Activated CD4-positive, alpha-beta T cell treated with anti-CD3 and anti-CD28 coated beads, Interleukin-2, amount 10 ng/mL, durations not matched to agents 24 days and 14 days (primary cell): ENCODE results near the gene CHRNA4. TPM values are rescaled to one million over a fixed set of nuclear protein-coding genes. Genes with fewer than 3 reads are reported as not detected.

Experiments
- DNase-seq: peaks from one replicate; pipeline ENCODE4 v3.0.0; 2022
- H3K27ac Mint-ChIP-seq: one replicate; pipeline ENCODE4 v1.8.0; 2022; ENCODE audit warnings: mild to moderate bottlenecking, mixed read lengths
- H3K27me3 Mint-ChIP-seq: one replicate; pipeline ENCODE4 v1.8.0; 2022; ENCODE audit warnings: mixed read lengths
- H3K36me3 Mint-ChIP-seq: one replicate; pipeline ENCODE4 v1.8.0; 2022; ENCODE audit warnings: low read depth, mild to moderate bottlenecking, mixed read lengths
- H3K4me1 Mint-ChIP-seq: one replicate; pipeline ENCODE4 v1.8.0; 2021; ENCODE audit warnings: mixed read lengths
- H3K4me3 Mint-ChIP-seq: one replicate; pipeline ENCODE4 v1.8.0; 2022; ENCODE audit warnings: mild to moderate bottlenecking, moderate library complexity, mixed read lengths
- H3K9me3 Mint-ChIP-seq: one replicate; pipeline ENCODE4 v1.8.0; 2021; ENCODE audit warnings: mixed read lengths
- intact Hi-C: fragments of 100-400 bp; cut with micrococcal nuclease; formaldehyde crosslinking; loops from one replicate; pipeline ENCODE4 v1.15.1; 2023
- total RNA-seq: library from RNA; stranded (reverse); gene quantifications from 2 replicates; pipeline ENCODE4 v1.2.3, GENCODE V29; 2022

Gene CHRNA4
- total RNA-seq, 1 donor from 2014 or later, result not detected

- no peaks in the 10 kb centered on the region for H3K36me3 Mint-ChIP-seq
- H3K9me3 Mint-ChIP-seq, result peaks cover 7% of the 10 kb centered on the region
- intact Hi-C loops, result no loop called here
- H3K27me3 Mint-ChIP-seq, result peaks cover 2% of the 10 kb centered on the region
- H3K4me3 Mint-ChIP-seq, result no peak overlapping the region
- H3K27ac Mint-ChIP-seq, result peak overlapping the region; percentile 65
- no peak for DNase-seq
- H3K4me1 Mint-ChIP-seq, result no peaks in the 10 kb centered on the region
These were observed 33.9 kb downstream of the CHRNA4 start for GRCh38 chr20:63327231-63327745.

- H3K9me3 Mint-ChIP-seq, result peaks cover 1% of the 10 kb centered on the region
- intact Hi-C loops, result no loop called here
- H3K36me3 Mint-ChIP-seq, result no peaks in the 10 kb centered on the region
- H3K27ac Mint-ChIP-seq, result peak overlapping the region; percentile 65
- H3K4me1 Mint-ChIP-seq, result no peaks in the 10 kb centered on the region
- no peak overlapping the region for H3K4me3 Mint-ChIP-seq
- H3K27me3 Mint-ChIP-seq, result peaks cover 2% of the 10 kb centered on the region
- no peak for DNase-seq
These were observed 34.6 kb downstream of the CHRNA4 start for GRCh38 chr20:63326314-63327230.

GRCh38 chr20:63325554-63326313 lies 35.4 kb downstream of the CHRNA4 start:
- peaks cover 2% of the 10 kb centered on the region for H3K27me3 Mint-ChIP-seq

GRCh38 chr20:63325021-63325471 lies 36.1 kb downstream of the CHRNA4 start:
- Mint-ChIP-seq H3K4me3 (no peak overlapping the region), H3K27me3 (peaks cover 2% of the 10 kb centered on the region), H3K27ac (no peak overlapping the region), H3K4me1 (no peaks in the 10 kb centered on the region), H3K9me3 (no peaks in the 10 kb centered on the region), H3K36me3 (no peaks in the 10 kb centered on the region)
- intact Hi-C loops, result no loop called here
- no peak for DNase-seq

More at GRCh38 chr20:63325554-63326313, 35.4 kb downstream of the CHRNA4 start:
- intact Hi-C loops, result no loop called here
- Mint-ChIP-seq H3K9me3 (no peaks in the 10 kb centered on the region), H3K4me1 (no peaks in the 10 kb centered on the region), H3K27ac (no peak overlapping the region), H3K4me3 (no peak overlapping the region), H3K36me3 (no peaks in the 10 kb centered on the region)
- no peak for DNase-seq

GRCh38 chr20:63323357-63323981 lies 37.7 kb downstream of the CHRNA4 start:
- no peaks in the 10 kb centered on the region for H3K9me3 Mint-ChIP-seq
- no peak for DNase-seq
- H3K36me3 Mint-ChIP-seq, result no peaks in the 10 kb centered on the region
- H3K27ac Mint-ChIP-seq, result no peak overlapping the region
- no peaks in the 10 kb centered on the region for H3K4me1 Mint-ChIP-seq
- no peak overlapping the region for H3K4me3 Mint-ChIP-seq
- H3K27me3 Mint-ChIP-seq, result peaks cover 2% of the 10 kb centered on the region
- intact Hi-C loops, result no loop called here

- intact Hi-C loops, result no loop called here
- peaks cover 2% of the 10 kb centered on the region for H3K27me3 Mint-ChIP-seq
- no peak for DNase-seq
- no peaks in the 10 kb centered on the region for H3K4me1 Mint-ChIP-seq
- H3K9me3 Mint-ChIP-seq, result no peaks in the 10 kb centered on the region
- H3K4me3 Mint-ChIP-seq, result no peak overlapping the region
- no peak overlapping the region for H3K27ac Mint-ChIP-seq
- no peaks in the 10 kb centered on the region for H3K36me3 Mint-ChIP-seq
These were observed 38.2 kb downstream of the CHRNA4 start for GRCh38 chr20:63322933-63323273.

- Mint-ChIP-seq H3K4me3 (no peak overlapping the region), H3K27ac (no peak overlapping the region), H3K4me1 (no peaks in the 10 kb centered on the region), H3K36me3 (no peaks in the 10 kb centered on the region), H3K27me3 (peaks cover 2% of the 10 kb centered on the region), H3K9me3 (no peaks in the 10 kb centered on the region)
- no peak for DNase-seq
- intact Hi-C loops, result no loop called here
These were observed 38.8 kb downstream of the CHRNA4 start for GRCh38 chr20:63322146-63322932.

- Mint-ChIP-seq H3K4me1 (no peaks in the 10 kb centered on the region), H3K27me3 (peaks cover 2% of the 10 kb centered on the region), H3K9me3 (no peaks in the 10 kb centered on the region), H3K27ac (no peak overlapping the region), H3K36me3 (no peaks in the 10 kb centered on the region), H3K4me3 (no peak overlapping the region)
- intact Hi-C loops, result no loop called here
- no peak for DNase-seq
These were observed 39.9 kb downstream of the CHRNA4 start for GRCh38 chr20:63321148-63321831.

GRCh38 chr20:63320616-63321147 lies 40.5 kb downstream of the CHRNA4 start:
- no peak for DNase-seq
- Mint-ChIP-seq H3K4me3 (no peak overlapping the region), H3K27ac (no peak overlapping the region), H3K27me3 (peaks cover 2% of the 10 kb centered on the region), H3K36me3 (no peaks in the 10 kb centered on the region), H3K9me3 (no peaks in the 10 kb centered on the region), H3K4me1 (no peaks in the 10 kb centered on the region)
- intact Hi-C loops, result no loop called here

- no peak overlapping the region for H3K4me3 Mint-ChIP-seq
- DNase-seq, result no peak
- H3K27ac Mint-ChIP-seq, result no peak overlapping the region
- no peaks in the 10 kb centered on the region for H3K36me3 Mint-ChIP-seq
- no peaks in the 10 kb centered on the region for H3K9me3 Mint-ChIP-seq
- no peaks in the 10 kb centered on the region for H3K4me1 Mint-ChIP-seq
- H3K27me3 Mint-ChIP-seq, result peaks cover 2% of the 10 kb centered on the region
- intact Hi-C loops, result no loop called here
These were observed 41.1 kb downstream of the CHRNA4 start for GRCh38 chr20:63320041-63320511.

- H3K36me3 Mint-ChIP-seq, result no peaks in the 10 kb centered on the region
- no peak for DNase-seq
- no peaks in the 10 kb centered on the region for H3K9me3 Mint-ChIP-seq
- intact Hi-C loops, result no loop called here
- H3K27ac Mint-ChIP-seq, result no peak overlapping the region
- peaks cover 2% of the 10 kb centered on the region for H3K27me3 Mint-ChIP-seq
- no peak overlapping the region for H3K4me3 Mint-ChIP-seq
- H3K4me1 Mint-ChIP-seq, result no peaks in the 10 kb centered on the region
These were observed 41.7 kb downstream of the CHRNA4 start for GRCh38 chr20:63319164-63320040.
